Gastroesophageal sphincter (tissue), 3 donors: Measurements from ENCODE around the gene SLC24A1.

Experiments used
- EP300 ChIP-seq: sonication (generic); formaldehyde crosslinking; IDR thresholded peaks from one replicate; pipeline ENCODE4 v1.6.1; 2017; ENCODE audit warnings: antibody characterized with exemption, mild to moderate bottlenecking
- POLR2A ChIP-seq, 2 donors: fragments of 450-650 bp; IDR thresholded peaks; one replicate each; pipeline ENCODE4 v1.6.1; 2017; ENCODE audit warnings: antibody characterized with exemption in 2 of 2, mild to moderate bottlenecking in 2 of 2, moderate library complexity in 1 of 2
- POLR2AphosphoS5 ChIP-seq: sonication (generic); formaldehyde crosslinking; IDR thresholded peaks from one replicate; pipeline ENCODE4 v1.6.1; 2017; ENCODE audit warnings: antibody characterized with exemption
- TF ChIP-seq, protein P1 (sequence below), 4 experiments: fragments of 200-600 bp in 2 of 4; fragments of 450-650 bp in 2 of 4; sonication (generic) in 1 of 4; IDR thresholded peaks; one replicate each; pipeline ENCODE4 v1.5.1; 2017 to 2019; ENCODE audit warnings: antibody characterized with exemption in 4 of 4, mild to moderate bottlenecking in 2 of 4, moderate library complexity in 2 of 4

DNA sequence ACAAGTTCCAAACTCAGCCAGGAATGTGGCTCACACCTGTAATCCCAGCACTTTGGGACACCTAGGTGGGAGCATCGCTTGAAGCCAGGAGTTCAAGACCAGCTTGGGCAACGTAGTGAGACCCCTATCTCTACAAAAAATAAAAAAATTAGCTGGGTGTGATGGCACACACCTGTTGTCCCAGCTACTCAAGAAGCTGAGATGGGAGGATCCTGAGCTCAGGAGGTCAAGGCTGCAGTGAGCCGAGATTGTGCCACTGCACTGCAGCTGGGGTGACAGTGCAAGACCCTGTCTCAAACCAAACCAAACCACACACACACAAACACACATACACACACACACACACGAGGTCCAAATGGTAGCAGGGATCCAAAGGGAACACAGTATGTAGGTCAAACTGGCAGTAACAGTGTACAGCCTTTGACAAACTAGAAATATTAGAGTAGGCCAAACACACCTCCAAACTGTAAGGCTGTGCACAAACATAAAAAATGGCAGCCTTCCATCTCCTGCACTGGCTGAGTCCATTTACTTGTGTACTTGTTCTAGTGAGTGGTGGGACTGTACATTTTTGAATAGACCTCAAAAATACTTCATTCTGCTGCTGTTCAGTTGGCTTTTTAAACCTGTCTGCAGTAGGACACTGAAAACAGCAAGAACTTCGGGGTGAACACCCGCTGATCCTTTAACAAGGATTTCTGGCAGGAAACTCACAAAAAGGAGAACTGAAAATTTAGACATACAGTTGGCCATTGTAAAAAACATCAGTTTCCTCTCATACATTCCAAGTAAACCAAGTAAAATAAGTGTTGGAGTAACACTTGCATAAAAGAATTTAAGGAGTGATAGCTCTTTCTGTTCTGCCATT is 44.4 kb upstream of the SLC24A1 start:
- TF ChIP-seq EP300: no peak
- TF ChIP-seq POLR2A (IDR thresholded peaks at IDR 0.05): no peak
- TF ChIP-seq, protein P1, sequence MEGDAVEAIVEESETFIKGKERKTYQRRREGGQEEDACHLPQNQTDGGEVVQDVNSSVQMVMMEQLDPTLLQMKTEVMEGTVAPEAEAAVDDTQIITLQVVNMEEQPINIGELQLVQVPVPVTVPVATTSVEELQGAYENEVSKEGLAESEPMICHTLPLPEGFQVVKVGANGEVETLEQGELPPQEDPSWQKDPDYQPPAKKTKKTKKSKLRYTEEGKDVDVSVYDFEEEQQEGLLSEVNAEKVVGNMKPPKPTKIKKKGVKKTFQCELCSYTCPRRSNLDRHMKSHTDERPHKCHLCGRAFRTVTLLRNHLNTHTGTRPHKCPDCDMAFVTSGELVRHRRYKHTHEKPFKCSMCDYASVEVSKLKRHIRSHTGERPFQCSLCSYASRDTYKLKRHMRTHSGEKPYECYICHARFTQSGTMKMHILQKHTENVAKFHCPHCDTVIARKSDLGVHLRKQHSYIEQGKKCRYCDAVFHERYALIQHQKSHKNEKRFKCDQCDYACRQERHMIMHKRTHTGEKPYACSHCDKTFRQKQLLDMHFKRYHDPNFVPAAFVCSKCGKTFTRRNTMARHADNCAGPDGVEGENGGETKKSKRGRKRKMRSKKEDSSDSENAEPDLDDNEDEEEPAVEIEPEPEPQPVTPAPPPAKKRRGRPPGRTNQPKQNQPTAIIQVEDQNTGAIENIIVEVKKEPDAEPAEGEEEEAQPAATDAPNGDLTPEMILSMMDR (IDR thresholded peaks at IDR 0.05): no peak
- TF ChIP-seq POLR2AphosphoS5: no peak
